Mucosa of stomach (tissue), 1 donor: ENCODE measurements around the gene AK9.

Experiments
- H3K27me3 ChIP-seq: one replicate; pipeline ENCODE4 v1.7.0; 2013; ENCODE audit warnings: mild to moderate bottlenecking, low read length; ENCODE audit not compliant: control insufficient read depth, insufficient read depth
- H3K36me3 ChIP-seq: one replicate; pipeline ENCODE4 v1.7.0; 2013; ENCODE audit warnings: low read length; ENCODE audit not compliant: control insufficient read depth, insufficient read depth
- H3K4me1 ChIP-seq: one replicate; pipeline ENCODE4 v1.7.0; 2013; ENCODE audit warnings: mild to moderate bottlenecking, low read length; ENCODE audit not compliant: control insufficient read depth, insufficient read depth
- H3K4me3 ChIP-seq: one replicate; pipeline ENCODE4 v1.7.0; 2013; ENCODE audit warnings: low read length
- H3K9ac ChIP-seq: one replicate; pipeline ENCODE4 v1.7.0; 2013; ENCODE audit warnings: mild to moderate bottlenecking, low read length, moderate library complexity
- H3K9me3 ChIP-seq: one replicate; pipeline ENCODE4 v1.7.0; 2013; ENCODE audit warnings: mild to moderate bottlenecking, low read length, moderate library complexity; ENCODE audit not compliant: control insufficient read depth
- donor health status: Pancreatic carcinoma.

The AK9 gene

GRCh38 chr6:109448615-109449014 is 242.4 kb downstream of the AK9 start:
- no peaks in the 10 kb centered on the region for H3K9me3 ChIP-seq
- H3K9ac ChIP-seq, result no peak overlapping the region
- peaks cover 13% of the 10 kb centered on the region for H3K4me1 ChIP-seq
- H3K27me3 ChIP-seq, result no peaks in the 10 kb centered on the region
- no peak overlapping the region for H3K4me3 ChIP-seq
- peaks cover 4% of the 10 kb centered on the region for H3K36me3 ChIP-seq

- Histone ChIP-seq H3K9me3 (no peaks in the 10 kb centered on the region), H3K4me1 (peaks cover 9% of the 10 kb centered on the region), H3K9ac (no peak overlapping the region), H3K27me3 (no peaks in the 10 kb centered on the region), H3K36me3 (peaks cover 4% of the 10 kb centered on the region), H3K4me3 (no peak overlapping the region)
These were observed 243.0 kb downstream of the AK9 start for GRCh38 chr6:109447878-109448555.

DNA sequence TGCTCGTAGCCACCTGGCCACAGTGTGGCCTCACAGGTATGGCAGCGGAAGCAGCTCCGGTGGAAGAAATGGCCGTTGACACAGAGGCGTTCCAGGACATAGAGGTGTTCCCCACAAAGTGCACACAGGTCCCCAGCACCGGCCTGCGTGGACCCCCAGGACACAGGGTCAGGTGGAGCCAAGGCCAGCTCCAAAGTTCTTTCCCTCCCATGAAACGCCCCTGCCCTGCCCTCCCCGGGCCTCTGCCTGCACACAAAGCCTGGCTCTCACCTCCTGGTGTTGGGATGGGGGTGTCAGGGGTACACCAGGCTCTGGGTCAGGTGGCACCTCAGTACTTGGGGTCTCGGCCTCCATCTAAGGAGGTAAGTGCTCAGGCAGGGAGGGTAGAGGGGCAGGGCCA is 243.9 kb downstream of the AK9 start:
- peaks cover under 1% of the 10 kb centered on the region for H3K36me3 ChIP-seq
- H3K9ac ChIP-seq, result no peak overlapping the region
- no peak overlapping the region for H3K4me3 ChIP-seq
- H3K27me3 ChIP-seq, result no peaks in the 10 kb centered on the region
- H3K9me3 ChIP-seq, result no peaks in the 10 kb centered on the region
- peaks cover 12% of the 10 kb centered on the region for H3K4me1 ChIP-seq

DNA sequence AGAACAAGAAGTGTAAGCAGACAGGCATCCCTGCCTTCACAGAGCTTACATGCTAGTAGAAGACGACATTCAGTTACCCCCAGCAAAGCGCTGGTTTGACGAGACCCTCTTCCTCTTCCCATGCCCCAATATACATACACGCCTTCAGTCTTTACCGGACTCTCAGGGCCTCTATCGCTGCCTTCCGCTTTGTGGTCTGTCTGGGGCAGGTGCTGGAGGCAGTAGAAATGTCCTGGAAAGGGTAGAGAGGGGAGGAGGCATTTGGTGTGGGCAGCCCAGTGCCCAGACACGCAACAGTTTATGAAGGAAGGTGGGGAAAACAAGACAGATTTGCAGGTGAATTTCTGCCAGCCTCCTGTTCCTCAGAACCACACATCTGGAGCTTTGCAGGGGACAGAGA is 244.5 kb downstream of the AK9 start:
- no peaks in the 10 kb centered on the region for H3K9me3 ChIP-seq
- H3K9ac ChIP-seq, result no peak overlapping the region
- no peak overlapping the region for H3K4me3 ChIP-seq
- no peaks in the 10 kb centered on the region for H3K27me3 ChIP-seq
- no peaks in the 10 kb centered on the region for H3K36me3 ChIP-seq
- peaks cover 17% of the 10 kb centered on the region for H3K4me1 ChIP-seq

GRCh38 chr6:109446072-109446471 is 244.9 kb downstream of the AK9 start:
- Histone ChIP-seq H3K4me1 (peaks cover 21% of the 10 kb centered on the region), H3K36me3 (no peaks in the 10 kb centered on the region), H3K9me3 (no peaks in the 10 kb centered on the region)

GRCh38 chr6:109445382-109445781 is 245.6 kb downstream of the AK9 start:
- H3K9ac ChIP-seq, result no peak overlapping the region
- no peak overlapping the region for H3K4me3 ChIP-seq
- peaks cover 21% of the 10 kb centered on the region for H3K4me1 ChIP-seq
- no peaks in the 10 kb centered on the region for H3K9me3 ChIP-seq
- no peaks in the 10 kb centered on the region for H3K36me3 ChIP-seq
- H3K27me3 ChIP-seq, result no peaks in the 10 kb centered on the region

More at GRCh38 chr6:109446072-109446471, 244.9 kb downstream of the AK9 start:
- no peak overlapping the region for H3K9ac ChIP-seq
- no peaks in the 10 kb centered on the region for H3K27me3 ChIP-seq
- H3K4me3 ChIP-seq, result no peak overlapping the region

- Histone ChIP-seq H3K9me3 (no peaks in the 10 kb centered on the region), H3K9ac (no peak overlapping the region), H3K4me3 (no peak overlapping the region), H3K36me3 (no peaks in the 10 kb centered on the region), H3K27me3 (no peaks in the 10 kb centered on the region), H3K4me1 (peaks cover 21% of the 10 kb centered on the region)
These were observed 247.5 kb downstream of the AK9 start for GRCh38 chr6:109443425-109443950.
